Hematopoietic multipotent progenitor cell treated with erythropoietin and hydrocortisone succinate and interleukin-3 and kit ligand, for 15 days (in vitro differentiated cells): ENCODE measurements around the gene PSME3IP1.

Experiments used
- DNase-seq: peaks from one replicate; pipeline ENCODE4 v3.0.0-alpha.2; 2015; ENCODE audit warnings: low spot score

PSME3IP1 gene

GRCh38 chr16:57144027-57144426 is 41.8 kb downstream of the PSME3IP1 start:
- no peak for DNase-seq

GRCh38 chr16:57143149-57143921 is 42.5 kb downstream of the PSME3IP1 start:
- DNase-seq, result no peak

GRCh38 chr16:57141822-57142631 is 43.8 kb downstream of the PSME3IP1 start:
- no peak for DNase-seq

GRCh38 chr16:57140931-57141668 is 44.7 kb downstream of the PSME3IP1 start:
- no peak for DNase-seq

GRCh38 chr16:57138281-57138935 is 47.4 kb downstream of the PSME3IP1 start:
- no peak for DNase-seq

GRCh38 chr16:57137566-57138273 is 48.1 kb downstream of the PSME3IP1 start:
- DNase-seq, result no peak

- DNase-seq, result no peak
Observed at GRCh38 chr16:57137043-57137442, 48.8 kb downstream of the PSME3IP1 start.

- DNase-seq, result no peak
Observed at GRCh38 chr16:57134982-57135381, 50.9 kb downstream of the PSME3IP1 start.

- DNase-seq, result no peak
Observed at GRCh38 chr16:57133886-57134285, 52.0 kb downstream of the PSME3IP1 start.

- DNase-seq, result no peak
Observed at GRCh38 chr16:57133031-57133430, 52.8 kb downstream of the PSME3IP1 start.

GRCh38 chr16:57132470-57132869 is 53.4 kb downstream of the PSME3IP1 start:
- no peak for DNase-seq

GRCh38 chr16:57131351-57131970 is 54.4 kb downstream of the PSME3IP1 start:
- no peak for DNase-seq

GRCh38 chr16:57130950-57131321 is 54.9 kb downstream of the PSME3IP1 start:
- no peak for DNase-seq

- no peak for DNase-seq
Observed at GRCh38 chr16:57128771-57129389, 57.0 kb downstream of the PSME3IP1 start.

GRCh38 chr16:57127836-57128235 is 58.0 kb downstream of the PSME3IP1 start:
- no peak for DNase-seq

- no peak for DNase-seq
Observed at GRCh38 chr16:57127037-57127763, 58.6 kb downstream of the PSME3IP1 start.

GRCh38 chr16:57126411-57126810 is 59.4 kb downstream of the PSME3IP1 start:
- DNase-seq, result no peak

- no peak for DNase-seq
Observed at GRCh38 chr16:57125969-57126368, 59.9 kb downstream of the PSME3IP1 start.

- DNase-seq, result no peak
Observed at GRCh38 chr16:57125376-57125775, 60.5 kb downstream of the PSME3IP1 start.
